ENCODE results near the gene PNMA6F. TPM values are rescaled to one million over a fixed set of nuclear protein-coding genes. Genes with fewer than 3 reads are reported as not detected.

The PNMA6F gene
- total RNA-seq, 1 donor from 2014 or later: not detected

DNA sequence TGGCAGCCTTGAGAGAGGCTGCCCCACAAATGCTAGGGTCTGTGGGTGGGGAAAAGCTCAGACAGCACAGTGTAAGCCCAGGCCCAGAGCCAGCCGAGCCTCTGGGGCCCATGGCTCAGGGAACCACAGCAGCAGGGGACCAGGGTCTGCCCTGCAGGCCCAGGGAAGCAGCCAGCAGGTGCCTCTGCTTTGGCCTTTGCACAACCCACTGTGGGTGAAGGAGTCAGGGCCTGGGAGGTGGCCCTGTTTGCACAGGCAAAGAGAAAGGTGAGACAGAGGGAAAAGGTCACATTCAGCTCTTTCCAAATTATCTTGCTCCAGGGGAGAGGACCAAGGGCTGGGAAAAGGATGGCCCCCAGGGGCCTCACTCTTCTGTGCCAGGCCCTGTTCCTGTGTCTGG is 8.7 kb downstream of the PNMA6F start:
- Mint-ChIP-seq H3K36me3 (no peaks in the 10 kb centered on the region), H3K27me3 (ENCODE audit: insufficient read depth, low read depth) (peaks cover 4% of the 10 kb centered on the region), H3K9me3 (peaks cover 6% of the 10 kb centered on the region), H3K4me1 (peaks cover 9% of the 10 kb centered on the region), H3K4me3 (no peak overlapping the region), H3K27ac (no peak overlapping the region)
- no peak overlapping the region for H2AFZ ChIP-seq (replicated peaks)
- no peaks in the 10 kb centered on the region for H4K20me1 ChIP-seq (ENCODE audit: low read depth)
- H3K36me3 ChIP-seq: no peaks in the 10 kb centered on the region
- no peak overlapping the region for H3K4me2 ChIP-seq
- H3K4me3 ChIP-seq: no peak overlapping the region
- H3K4me1 ChIP-seq: no peaks in the 10 kb centered on the region
- no peak overlapping the region for H3K9ac ChIP-seq
- no peak for DNase-seq (ENCODE audit: low spot score)
- no peaks in the 10 kb centered on the region for H3K79me2 ChIP-seq (ENCODE audit: low read depth)
- no peaks in the 10 kb centered on the region for H3K27me3 ChIP-seq
- no peaks in the 10 kb centered on the region for H3K9me3 ChIP-seq (ENCODE audit: low read depth)
- H3F3A ChIP-seq (ENCODE audit: low read depth): no peaks in the 10 kb centered on the region
- no peak overlapping the region for H3K27ac ChIP-seq
- no peak for TF ChIP-seq CTCF (IDR thresholded peaks at IDR 0.05)
- no peak for TF ChIP-seq EZH2phosphoT487 (IDR thresholded peaks at IDR 0.05)
- TF ChIP-seq EZH2 (IDR thresholded peaks at IDR 0.05): no peak

DNA sequence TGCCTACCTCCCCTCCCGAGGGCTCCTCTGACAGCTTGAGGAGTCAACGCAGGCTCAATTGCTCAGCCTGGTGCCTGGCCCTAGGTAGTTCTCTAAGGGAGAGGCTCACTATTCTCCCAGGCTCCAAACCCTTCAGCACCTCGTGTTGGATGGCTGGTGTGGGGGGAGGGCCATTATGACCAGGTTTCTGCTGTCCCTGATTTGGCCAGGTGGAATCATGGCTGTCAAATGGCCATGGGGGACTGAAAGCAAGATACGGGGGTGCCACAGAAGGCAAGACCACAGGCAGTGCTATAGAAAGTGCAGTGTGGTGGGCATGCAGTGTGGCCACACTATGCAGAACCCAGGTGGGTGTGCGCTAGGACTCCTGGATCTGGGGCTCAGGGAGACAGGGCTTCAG is 9.5 kb downstream of the PNMA6F start:
- Histone ChIP-seq H3K27me3 (no peaks in the 10 kb centered on the region), H3F3A (ENCODE audit: low read depth) (no peaks in the 10 kb centered on the region), H3K9me3 (ENCODE audit: low read depth) (no peaks in the 10 kb centered on the region), H3K4me1 (no peaks in the 10 kb centered on the region), H3K4me2 (no peak overlapping the region), H3K9ac (no peak overlapping the region), H3K36me3 (no peaks in the 10 kb centered on the region), H3K27ac (no peak overlapping the region), H3K79me2 (ENCODE audit: low read depth) (no peaks in the 10 kb centered on the region), H3K4me3 (no peak overlapping the region), H2AFZ (replicated peaks) (no peak overlapping the region), H4K20me1 (ENCODE audit: low read depth) (no peaks in the 10 kb centered on the region)
- Mint-ChIP-seq H3K4me1 (peaks cover 13% of the 10 kb centered on the region), H3K9me3 (peaks cover 8% of the 10 kb centered on the region), H3K36me3 (no peaks in the 10 kb centered on the region), H3K27me3 (ENCODE audit: insufficient read depth, low read depth) (peaks cover 4% of the 10 kb centered on the region), H3K27ac (no peak overlapping the region), H3K4me3 (no peak overlapping the region)
- TF ChIP-seq EZH2 (IDR thresholded peaks at IDR 0.05) (no peak), CTCF (IDR thresholded peaks at IDR 0.05) (no peak), EZH2phosphoT487 (IDR thresholded peaks at IDR 0.05) (no peak)
- no peak for DNase-seq (ENCODE audit: low spot score)

- Mint-ChIP-seq H3K27me3 (ENCODE audit: insufficient read depth, low read depth) (peaks cover 4% of the 10 kb centered on the region), H3K4me1 (peaks cover 15% of the 10 kb centered on the region), H3K36me3 (no peaks in the 10 kb centered on the region), H3K9me3 (peaks cover 9% of the 10 kb centered on the region), H3K27ac (no peak overlapping the region), H3K4me3 (peak overlapping the region; percentile 46)
- no peaks in the 10 kb centered on the region for H4K20me1 ChIP-seq (ENCODE audit: low read depth)
- no peak overlapping the region for H3K27ac ChIP-seq
- H2AFZ ChIP-seq (replicated peaks): no peak overlapping the region
- H3K4me1 ChIP-seq: no peaks in the 10 kb centered on the region
- H3K9ac ChIP-seq: no peak overlapping the region
- H3F3A ChIP-seq (ENCODE audit: low read depth): no peaks in the 10 kb centered on the region
- H3K79me2 ChIP-seq (ENCODE audit: low read depth): no peaks in the 10 kb centered on the region
- no peaks in the 10 kb centered on the region for H3K36me3 ChIP-seq
- TF ChIP-seq CTCF (IDR thresholded peaks at IDR 0.05): peak; percentile 3
- no peak for TF ChIP-seq EZH2 (IDR thresholded peaks at IDR 0.05)
- no peak for TF ChIP-seq EZH2phosphoT487 (IDR thresholded peaks at IDR 0.05)
- H3K4me2 ChIP-seq: no peak overlapping the region
- no peak for DNase-seq (ENCODE audit: low spot score)
- H3K4me3 ChIP-seq: no peak overlapping the region
- H3K9me3 ChIP-seq (ENCODE audit: low read depth): no peaks in the 10 kb centered on the region
- no peaks in the 10 kb centered on the region for H3K27me3 ChIP-seq
These were observed 10.7 kb downstream of the PNMA6F start for GRCh38 chrX:153310901-153311300.

Data from neural progenitor cell (in vitro differentiated cells).